Jurkat, Clone E6-1 (cell line): ENCODE data around the gene ANKZF1.
A peak's percentile ranks its signal among the peaks of the same experiment; 100 is the strongest.

Experiments used
- DNase-seq: peaks from one replicate; pipeline ENCODE4 v3.0.0-alpha.2; 2011; ENCODE audit warnings: low read depth, low spot score
- H3K4me3 ChIP-seq: 2 replicates; pipeline ENCODE4 v1.5.1; 2011; ENCODE audit warnings: mild to moderate bottlenecking, low read length, control low read depth, moderate library complexity

The ANKZF1 gene

DNA sequence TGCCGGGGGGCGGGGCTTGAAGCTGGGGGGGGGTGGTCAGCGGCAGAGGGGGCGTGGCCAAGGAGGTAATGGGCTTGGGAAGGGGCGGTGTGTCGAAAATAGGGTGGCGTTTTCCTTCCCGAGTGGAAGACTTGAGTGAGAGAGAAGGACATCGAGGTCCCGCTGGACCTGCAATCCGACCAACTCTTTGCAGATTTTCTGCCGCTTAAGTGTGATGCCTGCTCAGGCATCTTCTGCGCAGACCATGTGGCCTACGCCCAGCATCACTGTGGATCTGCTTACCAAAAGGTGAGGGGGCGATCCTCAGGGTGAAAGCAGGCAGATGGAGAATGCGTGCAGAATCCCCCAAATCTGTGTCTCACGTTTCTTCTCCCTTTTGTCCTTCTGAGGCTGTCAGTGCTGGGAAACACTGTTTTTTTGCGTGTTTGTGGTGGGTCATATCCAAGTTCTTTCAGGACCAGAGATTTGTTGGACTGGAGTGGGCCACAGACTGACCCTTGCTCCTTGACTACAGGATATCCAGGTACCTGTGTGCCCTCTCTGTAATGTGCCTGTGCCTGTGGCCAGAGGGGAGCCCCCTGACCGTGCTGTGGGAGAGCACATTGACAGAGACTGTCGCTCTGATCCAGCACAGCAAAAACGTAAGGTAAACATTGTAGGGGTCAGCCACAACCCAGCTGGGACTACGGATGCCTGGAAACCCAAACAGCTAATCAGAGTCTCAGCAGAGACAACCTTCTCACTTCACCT, 22.3 kb upstream of the ANKZF1 start:
- H3K4me3 ChIP-seq = peak overlapping the region; percentile 58
- no peak for DNase-seq

DNA sequence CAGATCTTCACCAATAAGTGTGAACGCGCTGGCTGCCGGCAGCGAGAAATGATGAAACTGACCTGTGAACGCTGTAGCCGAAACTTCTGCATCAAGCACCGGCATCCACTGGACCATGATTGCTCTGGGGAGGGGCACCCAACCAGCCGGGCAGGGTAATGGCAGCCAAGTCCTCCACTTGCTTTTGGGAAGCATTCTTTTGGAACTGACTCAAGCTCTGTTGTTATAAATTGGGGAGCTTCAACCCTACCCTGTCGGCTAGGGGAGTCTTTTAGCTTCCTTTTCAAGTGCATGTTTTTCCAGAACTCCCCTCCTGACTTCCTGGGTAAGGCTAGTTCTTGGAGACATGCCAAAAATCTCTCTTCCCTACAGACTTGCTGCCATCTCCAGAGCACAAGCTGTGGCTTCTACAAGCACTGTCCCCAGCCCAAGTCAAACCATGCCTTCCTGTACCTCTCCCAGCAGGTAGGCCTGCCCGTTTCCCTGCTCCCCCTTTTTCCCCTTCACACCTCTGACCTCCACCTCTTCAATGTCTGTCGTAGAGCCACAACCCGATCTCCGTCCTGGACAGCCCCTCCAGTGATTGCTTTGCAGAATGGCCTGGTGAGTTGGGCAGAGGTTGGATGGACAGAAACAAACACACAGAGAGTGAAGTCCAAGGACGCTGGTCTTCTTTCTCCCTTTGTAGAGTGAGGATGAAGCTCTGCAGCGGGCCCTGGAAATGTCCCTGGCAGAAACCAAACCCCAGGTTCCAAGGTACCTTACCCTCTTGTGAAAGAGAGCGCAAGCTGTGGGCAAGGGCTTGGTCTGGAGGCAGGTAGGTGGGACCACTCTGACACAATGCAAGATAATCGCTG, 21.5 kb upstream of the ANKZF1 start:
- no peak for DNase-seq

DNA sequence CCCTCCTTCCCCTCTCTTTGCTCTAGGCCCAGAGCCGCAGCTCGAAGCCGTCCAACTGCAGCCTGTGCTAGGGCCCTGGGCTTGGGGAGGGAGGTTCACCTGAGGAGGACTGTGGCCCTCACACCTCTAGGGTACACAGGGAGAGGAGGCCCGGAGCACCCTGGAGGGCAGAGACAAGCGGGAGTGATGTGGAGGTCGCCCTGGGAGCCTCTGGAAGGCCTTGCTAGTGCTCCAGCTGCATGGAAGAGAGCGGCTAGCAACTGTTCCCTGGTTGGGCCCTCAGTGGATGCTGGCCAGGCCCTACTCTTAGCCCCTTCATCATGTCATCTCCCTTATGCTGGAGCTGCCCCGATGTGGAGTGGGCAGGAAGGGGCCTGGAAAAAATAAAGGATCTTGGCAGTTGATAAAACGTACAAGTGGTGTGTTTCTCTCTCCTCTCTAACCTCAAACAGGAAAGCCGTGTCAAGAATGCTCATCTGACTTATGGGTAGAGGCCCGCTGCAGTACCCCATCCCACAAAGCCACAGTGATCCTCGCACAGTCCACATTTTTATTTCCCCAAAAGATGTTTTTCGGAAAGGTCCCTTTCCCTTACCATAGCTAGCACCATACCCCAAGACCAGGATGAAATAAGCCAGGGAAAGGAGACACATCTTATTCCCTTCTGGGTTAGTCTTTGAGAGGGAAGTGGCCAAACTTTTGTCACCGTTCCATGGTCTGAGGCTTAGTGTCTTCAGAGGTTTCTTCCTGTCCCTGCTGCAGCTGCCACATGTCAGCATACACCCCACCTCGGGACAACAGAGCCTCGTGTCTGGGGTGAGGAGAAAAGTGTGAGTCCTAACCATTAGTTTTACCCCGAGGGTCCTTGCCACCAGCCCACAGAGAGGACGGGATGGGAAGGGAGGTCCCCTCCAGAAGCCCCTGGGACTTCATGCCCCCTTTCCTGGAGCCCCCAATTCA, 20.1 kb upstream of the ANKZF1 start:
- no peak for DNase-seq
- H3K4me3 ChIP-seq = no peak overlapping the region

More for the DNA sequence above, 21.5 kb upstream of the ANKZF1 start:
- H3K4me3 ChIP-seq = no peak overlapping the region

DNA sequence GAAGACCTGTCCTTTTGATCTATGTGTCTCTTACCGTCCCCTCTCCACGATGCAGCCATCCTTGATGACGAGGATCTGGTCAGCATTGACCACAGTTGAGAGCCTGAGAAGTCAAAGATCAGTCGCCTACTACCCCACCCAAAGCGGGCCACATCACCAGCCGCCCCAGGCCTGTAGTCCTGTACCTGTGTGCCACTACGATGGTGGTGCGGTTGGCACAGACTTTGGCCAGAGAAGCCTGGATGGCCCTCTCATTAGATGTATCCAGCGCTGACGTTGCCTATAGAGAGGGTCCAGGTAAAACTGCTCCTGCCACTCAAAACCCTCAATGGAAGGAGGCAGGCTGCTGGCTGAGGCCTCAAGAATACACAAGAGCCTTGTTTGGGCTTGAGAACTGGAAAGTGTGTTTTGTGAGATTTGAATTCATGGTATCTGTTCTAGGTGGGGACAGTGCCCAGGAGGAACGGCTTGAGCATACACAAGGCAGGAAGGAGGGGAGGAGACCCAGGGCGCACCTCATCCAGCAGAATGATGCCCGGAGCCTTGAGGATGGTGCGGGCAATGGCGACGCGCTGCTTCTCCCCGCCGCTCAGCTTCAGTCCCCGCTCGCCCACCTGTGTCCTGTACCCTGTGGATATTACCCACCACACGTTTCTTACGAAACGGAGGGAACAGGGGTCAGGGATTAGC, 19.3 kb upstream of the ANKZF1 start:
- no peak for DNase-seq
- no peak overlapping the region for H3K4me3 ChIP-seq

- DNase-seq = no peak
Observed at GRCh38 chr2:219210886-219211362, 18.7 kb upstream of the ANKZF1 start.

DNA sequence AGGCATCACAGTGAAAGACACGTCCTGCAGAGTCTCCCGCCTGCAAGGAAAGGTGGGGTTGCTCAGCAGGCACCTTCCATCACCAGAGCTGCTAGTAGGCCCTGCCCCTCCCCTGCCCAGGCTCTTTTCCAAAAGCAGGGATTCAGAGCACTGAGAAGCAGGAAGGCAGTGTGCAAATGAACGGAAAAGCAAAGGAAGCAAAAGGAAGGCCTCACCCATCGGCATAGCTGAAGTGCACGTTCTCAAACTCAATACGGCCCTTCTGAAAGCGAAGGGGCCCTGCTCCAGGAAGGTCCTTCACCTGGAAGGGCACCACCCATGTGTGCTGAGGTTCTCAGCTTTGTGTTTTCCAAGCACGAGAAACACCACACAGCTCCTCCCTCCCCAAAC, 16.6 kb upstream of the ANKZF1 start:
- DNase-seq = no peak
- no peak overlapping the region for H3K4me3 ChIP-seq

More at GRCh38 chr2:219210886-219211362, 18.7 kb upstream of the ANKZF1 start:
- H3K4me3 ChIP-seq = no peak overlapping the region

DNA sequence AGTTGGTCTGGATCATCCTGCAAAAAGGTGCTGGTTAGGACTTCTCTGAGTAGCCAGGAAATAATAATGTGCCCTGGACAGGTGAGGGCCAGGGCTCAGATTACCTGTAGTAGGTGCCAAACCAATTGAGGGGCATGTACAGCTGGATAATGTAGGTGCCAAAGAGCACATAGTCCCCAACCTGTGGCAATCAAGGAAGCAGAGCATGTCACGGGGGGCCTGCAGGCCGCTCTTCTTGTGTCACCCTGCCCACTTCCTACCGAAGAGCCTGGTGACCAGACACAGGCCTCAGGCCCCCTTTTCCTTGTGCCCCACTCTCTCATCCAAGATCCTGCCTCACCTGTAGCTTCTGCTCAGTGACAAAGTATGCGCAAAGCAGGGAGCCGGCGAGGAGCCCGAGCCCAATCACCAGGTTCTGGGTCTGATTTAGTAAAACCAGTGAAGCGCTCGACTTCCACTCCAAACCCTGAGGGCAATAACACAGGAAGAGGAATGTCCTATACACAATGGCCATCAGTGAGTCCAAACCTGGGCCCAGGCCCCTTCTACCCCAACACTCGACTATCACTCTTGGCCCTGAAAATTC, 16.0 kb upstream of the ANKZF1 start:
- no peak for DNase-seq
- H3K4me3 ChIP-seq = no peak overlapping the region

GRCh38 chr2:219214141-219214540, 15.5 kb upstream of the ANKZF1 start:
- no peak for DNase-seq

DNA sequence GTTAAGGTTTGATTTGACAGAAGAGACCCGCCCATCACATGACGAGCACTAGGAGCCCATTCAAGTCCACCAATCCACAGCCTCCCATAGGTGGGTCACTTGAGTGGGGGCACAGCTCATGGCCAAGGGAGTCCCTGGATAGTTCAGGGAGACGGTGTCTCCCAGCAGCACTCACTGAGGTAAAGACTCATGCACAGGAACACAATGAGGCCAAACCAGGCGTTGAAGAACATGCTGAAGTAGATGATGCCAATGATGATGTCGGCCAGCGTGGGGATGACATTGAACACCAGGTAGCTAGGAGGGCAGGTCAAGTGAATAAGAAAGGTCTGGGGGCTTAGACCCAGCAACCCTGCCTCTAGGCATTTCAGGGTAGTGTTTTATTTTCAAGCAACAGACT, 14.8 kb upstream of the ANKZF1 start:
- H3K4me3 ChIP-seq = no peak overlapping the region
- no peak for DNase-seq

More at GRCh38 chr2:219214141-219214540, 15.5 kb upstream of the ANKZF1 start:
- H3K4me3 ChIP-seq = no peak overlapping the region

GRCh38 chr2:219215871-219216534, 13.6 kb upstream of the ANKZF1 start:
- DNase-seq = no peak
- no peak overlapping the region for H3K4me3 ChIP-seq

DNA sequence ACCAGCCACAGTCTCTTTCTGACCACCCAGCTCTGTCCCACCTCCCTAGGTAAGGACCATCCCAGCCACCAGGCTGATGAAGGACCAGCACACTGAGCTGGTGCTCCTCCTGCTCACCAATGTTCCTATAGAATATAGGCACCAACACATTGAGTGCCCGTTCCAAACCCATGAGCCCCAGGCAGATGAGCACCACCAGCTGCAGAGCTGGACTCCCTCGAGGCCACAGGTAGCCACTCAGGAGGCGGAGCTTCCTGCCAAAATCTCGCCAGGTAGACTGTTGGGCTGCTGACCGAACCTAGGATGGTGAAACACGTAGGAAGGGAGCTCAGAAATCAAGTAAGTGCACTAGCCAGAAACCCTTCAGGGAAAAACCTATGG, 13.1 kb upstream of the ANKZF1 start:
- no peak for DNase-seq
- H3K4me3 ChIP-seq = no peak overlapping the region

- no peak for DNase-seq
- H3K4me3 ChIP-seq = peak overlapping the region; percentile 56
Observed at GRCh38 chr2:219218217-219218731, 11.3 kb upstream of the ANKZF1 start.

- DNase-seq = peak; percentile 63
- peak within 1 kb of the TSS; percentile 56 for H3K4me3 ChIP-seq
Observed at GRCh38 chr2:219218732-219219701, 10.6 kb upstream of the ANKZF1 start, which contains the start of gene ABCB6. ABCB6 (minus strand) TSS chr2:219218958; CDS start chr2:219218673, 285 bp downstream.

GRCh38 chr2:219219784-219220532, 9.6 kb upstream of the ANKZF1 start:
- DNase-seq = no peak

DNA sequence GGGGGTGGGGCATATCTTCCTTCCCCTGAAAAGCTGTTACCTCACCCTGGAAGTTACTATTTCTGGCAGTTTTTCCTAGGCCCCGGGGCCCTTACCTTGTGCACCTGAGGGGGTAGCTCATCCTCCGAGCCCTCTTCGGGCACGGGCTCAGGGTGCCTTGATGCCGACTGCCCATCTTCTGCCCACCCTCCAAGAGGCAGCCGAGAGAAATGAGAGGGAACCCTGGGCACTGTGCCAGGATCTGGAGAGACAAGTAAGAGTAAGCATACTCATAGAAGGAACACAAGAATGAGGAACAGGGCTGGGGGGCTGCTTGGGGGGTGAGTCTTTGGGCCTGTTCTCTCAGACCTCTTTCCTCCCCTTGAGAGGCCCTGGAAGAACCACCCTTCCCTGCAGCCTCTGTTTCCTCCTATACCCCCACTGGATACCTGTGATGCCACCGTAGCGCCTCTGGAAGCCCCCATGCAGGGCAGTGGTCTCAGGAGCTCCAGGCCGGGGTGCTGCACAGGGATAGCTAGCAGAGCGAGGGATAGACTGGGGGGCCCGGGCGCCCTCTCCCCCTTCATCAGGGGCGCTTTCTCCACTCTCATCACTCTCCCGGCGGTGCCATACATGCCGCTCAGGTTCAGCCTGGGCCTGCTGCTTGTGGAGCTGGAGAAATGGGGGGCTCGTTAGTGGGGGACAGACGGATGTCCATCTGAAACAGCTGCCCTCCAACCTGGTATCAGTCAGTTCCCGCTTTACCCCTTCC, 8.8 kb upstream of the ANKZF1 start:
- no peak for DNase-seq
- H3K4me3 ChIP-seq = no peak overlapping the region

More at GRCh38 chr2:219219784-219220532, 9.6 kb upstream of the ANKZF1 start:
- no peak overlapping the region for H3K4me3 ChIP-seq
